Measurements from ENCODE around the gene STON1. TPM values are rescaled to one million over a fixed set of nuclear protein-coding genes. Genes with fewer than 3 reads are reported as not detected.

Gene STON1
- total RNA-seq, 1 experiment from 2014 or later = 1.5 TPM

- BruUV-seq (replicated peaks) = no TSS peak
- Mint-ChIP-seq H3K27me3 (ENCODE audit: insufficient read depth, unreplicated experiment) (no peaks in the 10 kb centered on the region), H3K4me1 (ENCODE audit: low read depth, unreplicated experiment) (peaks cover 24% of the 10 kb centered on the region), H3K9me3 (ENCODE audit: unreplicated experiment) (no peaks in the 10 kb centered on the region), H3K27ac (ENCODE audit: unreplicated experiment) (peak overlapping the region; percentile 78), H3K4me3 (ENCODE audit: unreplicated experiment) (no peak overlapping the region), H3K36me3 (ENCODE audit: insufficient read depth, unreplicated experiment) (no peaks in the 10 kb centered on the region)
- Histone ChIP-seq H3K27me3 (replicated peaks; ENCODE audit: control insufficient read depth, insufficient read depth, low read length) (no peaks in the 10 kb centered on the region), H3K4me3 (ENCODE audit: low read depth, low read length) (no peak overlapping the region), H3K36me3 (ENCODE audit: control insufficient read depth, insufficient read depth, low read length) (no peaks in the 10 kb centered on the region), H3K9me3 (no peaks in the 10 kb centered on the region), H3K4me1 (peaks cover 21% of the 10 kb centered on the region)
- intact Hi-C loops (cut with micrococcal nuclease; ENCODE audit: unreplicated experiment) = loop anchor here (2.0 kb wide), 3 partner anchors 57 to 117 kb away; partner anchors contain the start of gene STON1
- CTCF ChIA-PET = interaction anchor here (0.8 to 1.4 kb wide), 3 partner anchors 12 to 104 kb away, joined by 3 to 4 read pairs (median 4); no protein-coding TSS in a partner anchor
- POLR2A ChIA-PET = no interaction called here
- no peak for DNase-seq
- no peak for TF ChIP-seq CTCF (IDR thresholded peaks at IDR 0.05; ENCODE audit: insufficient read depth in 1 of 2, low read depth in 1 of 2, low read length in 1 of 2, severe bottlenecking in 1 of 2, unreplicated experiment in 1 of 2)
Observed at GRCh38 chr2:48587961-48588360, 58.0 kb downstream of the STON1 start.

- TF ChIP-seq CTCF (IDR thresholded peaks at IDR 0.05; ENCODE audit: insufficient read depth in 1 of 2, low read depth in 1 of 2, low read length in 1 of 2, severe bottlenecking in 1 of 2, unreplicated experiment in 1 of 2) = no peak
- intact Hi-C loops (cut with micrococcal nuclease; ENCODE audit: unreplicated experiment) = loop anchor here (1.0 to 2.0 kb wide), 4 partner anchors 22 to 118 kb away; partner anchors contain the start of gene STON1
- Mint-ChIP-seq H3K4me1 (ENCODE audit: low read depth, unreplicated experiment) (peaks cover 24% of the 10 kb centered on the region), H3K27me3 (ENCODE audit: insufficient read depth, unreplicated experiment) (no peaks in the 10 kb centered on the region), H3K4me3 (ENCODE audit: unreplicated experiment) (no peak overlapping the region), H3K36me3 (ENCODE audit: insufficient read depth, unreplicated experiment) (no peaks in the 10 kb centered on the region), H3K9me3 (ENCODE audit: unreplicated experiment) (no peaks in the 10 kb centered on the region), H3K27ac (ENCODE audit: unreplicated experiment) (peak overlapping the region; percentile 29)
- H3K9me3 ChIP-seq = no peaks in the 10 kb centered on the region
- no peak for DNase-seq
- no peaks in the 10 kb centered on the region for H3K36me3 ChIP-seq (ENCODE audit: control insufficient read depth, insufficient read depth, low read length)
- POLR2A ChIA-PET = no interaction called here
- CTCF ChIA-PET = interaction anchor here (0.8 to 1.4 kb wide), 2 partner anchors 11 to 105 kb away, joined by 3 to 4 read pairs; no protein-coding TSS in a partner anchor
- H3K27me3 ChIP-seq (replicated peaks; ENCODE audit: control insufficient read depth, insufficient read depth, low read length) = no peaks in the 10 kb centered on the region
- H3K4me3 ChIP-seq (ENCODE audit: low read depth, low read length) = no peak overlapping the region
- BruUV-seq (replicated peaks) = no TSS peak
- peaks cover 21% of the 10 kb centered on the region for H3K4me1 ChIP-seq
Observed at GRCh38 chr2:48588745-48589144, 58.8 kb downstream of the STON1 start.

GRCh38 chr2:48589170-48589767 lies 59.3 kb downstream of the STON1 start:
- Histone ChIP-seq H3K4me1 (peaks cover 21% of the 10 kb centered on the region), H3K9me3 (no peaks in the 10 kb centered on the region), H3K27me3 (replicated peaks; ENCODE audit: control insufficient read depth, insufficient read depth, low read length) (no peaks in the 10 kb centered on the region), H3K4me3 (ENCODE audit: low read depth, low read length) (no peak overlapping the region), H3K36me3 (ENCODE audit: control insufficient read depth, insufficient read depth, low read length) (no peaks in the 10 kb centered on the region)
- TF ChIP-seq CTCF (IDR thresholded peaks at IDR 0.05; ENCODE audit: insufficient read depth in 1 of 2, low read depth in 1 of 2, low read length in 1 of 2, severe bottlenecking in 1 of 2, unreplicated experiment in 1 of 2) = peak; percentile 75 to 85
- Mint-ChIP-seq H3K9me3 (ENCODE audit: unreplicated experiment) (no peaks in the 10 kb centered on the region), H3K4me1 (ENCODE audit: low read depth, unreplicated experiment) (peaks cover 24% of the 10 kb centered on the region), H3K36me3 (ENCODE audit: insufficient read depth, unreplicated experiment) (no peaks in the 10 kb centered on the region), H3K4me3 (ENCODE audit: unreplicated experiment) (no peak overlapping the region), H3K27ac (ENCODE audit: unreplicated experiment) (peak overlapping the region; percentile 29), H3K27me3 (ENCODE audit: insufficient read depth, unreplicated experiment) (no peaks in the 10 kb centered on the region)
- peak in 1 of 2 experiments; percentile 61 for DNase-seq
- ChIA-PET POLR2A (no interaction called here), CTCF (no interaction called here)
- intact Hi-C loops (cut with micrococcal nuclease; ENCODE audit: unreplicated experiment) = loop anchor here (1.0 to 2.0 kb wide), 4 partner anchors 23 to 118 kb away; partner anchors contain the start of gene STON1
- BruUV-seq (replicated peaks) = no TSS peak

Measured in Caco-2 (cell line).